ENCODE measurements around the gene PDGFRA.

- TF ChIP-seq, protein P1, sequence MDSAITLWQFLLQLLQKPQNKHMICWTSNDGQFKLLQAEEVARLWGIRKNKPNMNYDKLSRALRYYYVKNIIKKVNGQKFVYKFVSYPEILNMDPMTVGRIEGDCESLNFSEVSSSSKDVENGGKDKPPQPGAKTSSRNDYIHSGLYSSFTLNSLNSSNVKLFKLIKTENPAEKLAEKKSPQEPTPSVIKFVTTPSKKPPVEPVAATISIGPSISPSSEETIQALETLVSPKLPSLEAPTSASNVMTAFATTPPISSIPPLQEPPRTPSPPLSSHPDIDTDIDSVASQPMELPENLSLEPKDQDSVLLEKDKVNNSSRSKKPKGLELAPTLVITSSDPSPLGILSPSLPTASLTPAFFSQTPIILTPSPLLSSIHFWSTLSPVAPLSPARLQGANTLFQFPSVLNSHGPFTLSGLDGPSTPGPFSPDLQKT (IDR thresholded peaks at IDR 0.05; ENCODE audit: borderline replicate concordance, low read depth, low read length), result no peak
- no peak for TF ChIP-seq ZNF530 (tag by site-specific recombination; IDR thresholded peaks at IDR 0.05; ENCODE audit: low read depth)
- no peak for TF ChIP-seq CTCF (tag by site-specific recombination; IDR thresholded peaks at IDR 0.05)
- TF ChIP-seq ZNF10 (tag by site-specific recombination; IDR thresholded peaks at IDR 0.05), result no peak
- no peak for TF ChIP-seq ZNF24 (tag by site-specific recombination; IDR thresholded peaks at IDR 0.05)
- TF ChIP-seq, protein P2, sequence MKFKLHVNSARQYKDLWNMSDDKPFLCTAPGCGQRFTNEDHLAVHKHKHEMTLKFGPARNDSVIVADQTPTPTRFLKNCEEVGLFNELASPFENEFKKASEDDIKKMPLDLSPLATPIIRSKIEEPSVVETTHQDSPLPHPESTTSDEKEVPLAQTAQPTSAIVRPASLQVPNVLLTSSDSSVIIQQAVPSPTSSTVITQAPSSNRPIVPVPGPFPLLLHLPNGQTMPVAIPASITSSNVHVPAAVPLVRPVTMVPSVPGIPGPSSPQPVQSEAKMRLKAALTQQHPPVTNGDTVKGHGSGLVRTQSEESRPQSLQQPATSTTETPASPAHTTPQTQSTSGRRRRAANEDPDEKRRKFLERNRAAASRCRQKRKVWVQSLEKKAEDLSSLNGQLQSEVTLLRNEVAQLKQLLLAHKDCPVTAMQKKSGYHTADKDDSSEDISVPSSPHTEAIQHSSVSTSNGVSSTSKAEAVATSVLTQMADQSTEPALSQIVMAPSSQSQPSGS (tag by site-specific recombination; IDR thresholded peaks at IDR 0.05; ENCODE audit: low read depth), result no peak
- no peak for TF ChIP-seq ZNF138 (tag by site-specific recombination; IDR thresholded peaks at IDR 0.05; ENCODE audit: borderline replicate concordance)
- no peak for TF ChIP-seq ZNF132 (tag by site-specific recombination; IDR thresholded peaks at IDR 0.05; ENCODE audit: borderline replicate concordance)
- TF ChIP-seq ZNF354C (tag by site-specific recombination; IDR thresholded peaks at IDR 0.05; ENCODE audit: borderline replicate concordance, low read depth), result no peak
- no peak for TF ChIP-seq ZSCAN4 (tag by site-specific recombination; IDR thresholded peaks at IDR 0.05)
- TF ChIP-seq ZNF169 (tag by site-specific recombination; IDR thresholded peaks at IDR 0.05), result no peak
- no peak for TF ChIP-seq ZFHX2 (tag by site-specific recombination; conservative IDR thresholded peaks at IDR 0.05)
Observed at GRCh38 chr4:54189140-54189539, 40.0 kb upstream of the PDGFRA start.

All from HEK293 (cell line).